ENCODE measurements around the gene EPS15. TPM values are rescaled to one million over a fixed set of nuclear protein-coding genes. Genes with fewer than 3 reads are reported as not detected.

Gene EPS15
- total RNA-seq, 1 experiment from 2014 or later = 54.4 TPM

- no peaks in the 10 kb centered on the region for H3K9me3 ChIP-seq (ENCODE audit: control insufficient read depth, insufficient read depth, low read depth, low read length)
- BruUV-seq (replicated peaks) = no TSS peak
- DNase-seq (ENCODE audit: low read depth, low spot score) = no peak
- in situ Hi-C loops (cut with HindIII; ENCODE audit: low pct_unique_long_range_greater_than_20kb, low sequenced_read_pairs) = no loop called here
- no peaks in the 10 kb centered on the region; the same call in 1 of the 2 replicates for H3K36me3 ChIP-seq (ENCODE audit: control insufficient read depth, insufficient read depth, low read length)
- H3K27me3 ChIP-seq (ENCODE audit: control insufficient read depth, insufficient read depth, low read length) = no peaks in the 10 kb centered on the region
- H3K4me1 ChIP-seq (ENCODE audit: control insufficient read depth, insufficient read depth, low read length) = no peaks in the 10 kb centered on the region
- no peak for TF ChIP-seq POLR2AphosphoS5 (IDR thresholded peaks at IDR 0.05; ENCODE audit: low read depth, low read length)
- no peak for TF ChIP-seq REST (IDR thresholded peaks at IDR 0.05; ENCODE audit: insufficient read depth in 1 of 2, low read depth in 2 of 2, low read length in 1 of 2)
- H3K27ac ChIP-seq (ENCODE audit: low read length) = no peak overlapping the region
- intact Hi-C loops (cut with micrococcal nuclease; ENCODE audit: unreplicated experiment) = no loop called here
- CTCF ChIA-PET = interaction anchor here (0.6 kb wide), 2 partner anchors 136 to 323 kb away, joined by 3 to 6 read pairs; no protein-coding TSS in a partner anchor
- ATAC-seq = no peak
- POLR2A ChIA-PET = interaction anchor here (0.6 kb wide), 2 partner anchors 11 to 213 kb away, joined by 3 to 4 read pairs; no protein-coding TSS in a partner anchor
- H3K4me3 ChIP-seq (ENCODE audit: low read depth in 2 of 2, low read length in 2 of 2) = no peak overlapping the region
Observed at GRCh38 chr1:51445351-51446090, 73.5 kb downstream of the EPS15 start.

GRCh38 chr1:51444534-51445192 lies 74.4 kb downstream of the EPS15 start:
- H3K4me3 ChIP-seq (ENCODE audit: low read depth in 2 of 2, low read length in 2 of 2) = no peak overlapping the region
- no peaks in the 10 kb centered on the region for H3K27me3 ChIP-seq (ENCODE audit: control insufficient read depth, insufficient read depth, low read length)
- TF ChIP-seq REST (IDR thresholded peaks at IDR 0.05; ENCODE audit: insufficient read depth in 1 of 2, low read depth in 2 of 2, low read length in 1 of 2) (no peak), TCF7L2 (IDR thresholded peaks at IDR 0.05; ENCODE audit: low read depth, low read length) (no peak), CTCF (IDR thresholded peaks at IDR 0.05) (no peak), POLR2AphosphoS5 (IDR thresholded peaks at IDR 0.05; ENCODE audit: low read depth, low read length) (no peak), SIN3A (IDR thresholded peaks at IDR 0.05; ENCODE audit: borderline replicate concordance, insufficient read depth, low read depth, low read length) (no peak)
- BruUV-seq (replicated peaks) = no TSS peak
- ChIA-PET CTCF (interaction anchor here (0.6 kb wide), 1 partner anchor 137 kb away, joined by 6 read pairs; no protein-coding TSS in a partner anchor), POLR2A (interaction anchor here (0.5 to 0.6 kb wide), 2 partner anchors 10 to 141 kb away, joined by 3 to 4 read pairs; no protein-coding TSS in a partner anchor)
- no peaks in the 10 kb centered on the region for H3K4me1 ChIP-seq (ENCODE audit: control insufficient read depth, insufficient read depth, low read length)
- intact Hi-C loops (cut with micrococcal nuclease; ENCODE audit: unreplicated experiment) (no loop called here), in situ Hi-C loops (cut with HindIII; ENCODE audit: low pct_unique_long_range_greater_than_20kb, low sequenced_read_pairs) (no loop called here)
- H3K27ac ChIP-seq (ENCODE audit: low read length) = no peak overlapping the region
- ATAC-seq (no peak), DNase-seq (ENCODE audit: low read depth, low spot score) (no peak)
- peaks cover 4% of the 10 kb centered on the region for H3K36me3 ChIP-seq (ENCODE audit: control insufficient read depth, insufficient read depth, low read length)
- no peaks in the 10 kb centered on the region for H3K9me3 ChIP-seq (ENCODE audit: control insufficient read depth, insufficient read depth, low read depth, low read length)

Data from Panc1 (cell line).